GM19239 (cell line): ENCODE measurements around the gene ZCCHC14.

ENCODE experiments used
- DNase-seq: peaks from one replicate; pipeline ENCODE4 v3.0.0; 2011; ENCODE audit warnings: low spot score; ENCODE audit not compliant: insufficient read length
- FAIRE-seq: peaks from 2 replicates; lab custom pipeline; 2011; peaks lifted over from hg19 to GRCh38; lab: Jason Lieb, UNC

The ZCCHC14 gene

GRCh38 chr16:87417528-87417910, 75.3 kb downstream of the ZCCHC14 start:
- FAIRE-seq (no peak), DNase-seq (no peak)

- no peak for FAIRE-seq
- DNase-seq: no peak
These were observed 75.8 kb downstream of the ZCCHC14 start for GRCh38 chr16:87416826-87417527.

- FAIRE-seq: no peak
- DNase-seq: no peak
These were observed 77.4 kb downstream of the ZCCHC14 start for GRCh38 chr16:87415441-87415840.

- FAIRE-seq: no peak
- DNase-seq: no peak
These were observed 78.6 kb downstream of the ZCCHC14 start for GRCh38 chr16:87414251-87414680.

GRCh38 chr16:87412996-87413421, 79.8 kb downstream of the ZCCHC14 start:
- FAIRE-seq (no peak), DNase-seq (no peak)

GRCh38 chr16:87412371-87412995, 80.3 kb downstream of the ZCCHC14 start:
- FAIRE-seq: no peak

GRCh38 chr16:87411375-87412271, 81.2 kb downstream of the ZCCHC14 start:
- DNase-seq: no peak
- no peak for FAIRE-seq

More at GRCh38 chr16:87412371-87412995, 80.3 kb downstream of the ZCCHC14 start:
- DNase-seq: no peak

GRCh38 chr16:87410968-87411367, 81.9 kb downstream of the ZCCHC14 start:
- DNase-seq (no peak), FAIRE-seq (no peak)

- FAIRE-seq (no peak), DNase-seq (no peak)
These were observed 82.3 kb downstream of the ZCCHC14 start for GRCh38 chr16:87410530-87410929.

- no peak for FAIRE-seq
- no peak for DNase-seq
These were observed 83.0 kb downstream of the ZCCHC14 start for GRCh38 chr16:87409781-87410180.

- DNase-seq: no peak
- FAIRE-seq: no peak
These were observed 83.7 kb downstream of the ZCCHC14 start for GRCh38 chr16:87409153-87409552.

GRCh38 chr16:87407511-87408112, 85.2 kb downstream of the ZCCHC14 start:
- DNase-seq (no peak), FAIRE-seq (no peak)

GRCh38 chr16:87406495-87407088, 86.2 kb downstream of the ZCCHC14 start:
- no peak for DNase-seq
- no peak for FAIRE-seq

GRCh38 chr16:87404764-87405625, 87.8 kb downstream of the ZCCHC14 start:
- DNase-seq (no peak), FAIRE-seq (no peak)

- no peak for FAIRE-seq
These were observed 97.5 kb downstream of the ZCCHC14 start for GRCh38 chr16:87395181-87395842.

GRCh38 chr16:87393680-87394055, 99.2 kb downstream of the ZCCHC14 start:
- FAIRE-seq (no peak), DNase-seq (no peak)

More at GRCh38 chr16:87395181-87395842, 97.5 kb downstream of the ZCCHC14 start:
- DNase-seq: no peak

GRCh38 chr16:87392821-87393679, 99.8 kb downstream of the ZCCHC14 start:
- DNase-seq: no peak
- no peak for FAIRE-seq
